HG02759 (cell line): Measurements from ENCODE around the gene KPNA4.
"Not testable (repeated sequence)": the region's sequence is repeated elsewhere in the genome, so short reads cannot be mapped to it uniquely, and the experiment has no call there.

Experiments
- ATAC-seq: cut with Tn5 transposase; IDR thresholded peaks from one replicate; pipeline ENCODE4 v1.9.1; 2021; ENCODE audit warnings: mild to moderate bottlenecking, moderate library complexity; ENCODE audit not compliant: unreplicated experiment

The KPNA4 gene

GRCh38 chr3:160565442-160566403, at the start of gene KPNA4:
TSS of gene KPNA4 (minus strand) at chr3:160565571. CDS start at chr3:160565282, 289 bp downstream.
- peak; percentile 89 for ATAC-seq

GRCh38 chr3:160613661-160614060, 48.3 kb upstream of the KPNA4 start:
- no peak for ATAC-seq

DNA sequence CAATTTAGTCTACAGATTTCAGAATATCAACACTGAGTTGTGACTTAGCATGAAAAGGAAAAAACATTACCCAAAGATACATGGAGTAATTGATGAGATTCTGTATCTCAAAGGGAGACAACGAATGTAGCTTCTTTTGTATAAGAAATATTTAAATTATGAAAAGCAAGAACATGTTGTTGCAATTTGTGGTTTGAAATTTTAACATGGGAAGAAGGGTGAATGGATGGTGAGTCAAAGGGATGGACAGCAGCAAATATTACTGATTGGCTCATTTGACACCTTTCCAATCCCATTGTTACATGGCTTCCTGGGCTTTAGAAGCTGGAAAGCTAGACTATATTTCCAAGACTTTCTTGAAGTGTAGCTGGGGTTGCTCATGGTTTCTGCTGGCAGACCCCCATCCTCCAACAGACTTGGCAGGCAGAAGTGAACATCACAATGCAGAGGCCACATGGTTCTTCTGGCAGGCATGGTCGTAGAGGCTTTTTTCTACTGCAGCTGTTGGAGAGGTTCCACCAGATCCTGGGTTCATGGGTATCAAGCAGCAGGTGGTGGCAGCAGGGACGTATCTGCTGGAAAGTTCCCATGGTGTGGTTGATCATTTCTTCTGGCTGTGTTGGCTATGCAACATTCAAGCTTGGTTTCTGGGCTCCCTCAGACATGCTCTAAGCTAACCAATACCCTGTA, 47.2 kb upstream of the KPNA4 start:
- no peak for ATAC-seq

DNA sequence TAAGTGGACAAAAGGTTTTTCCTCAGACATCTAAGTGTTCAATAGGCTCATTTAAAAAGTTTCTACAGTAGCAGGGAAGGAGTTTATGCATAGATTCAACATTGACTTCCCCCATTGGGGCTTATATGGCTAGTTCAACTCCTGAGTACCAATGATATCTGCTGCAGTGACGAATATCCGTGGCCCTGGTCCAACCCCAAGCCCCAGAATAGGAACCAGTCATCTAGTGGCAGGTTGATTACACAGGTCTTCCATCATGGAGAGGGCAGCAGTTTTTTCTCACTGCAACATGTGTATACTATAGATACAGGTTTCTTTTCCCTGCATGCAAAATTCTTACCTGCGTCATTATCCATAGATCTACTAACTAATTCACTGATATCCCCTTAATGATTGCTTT, 45.8 kb upstream of the KPNA4 start:
- ATAC-seq, result no peak

DNA sequence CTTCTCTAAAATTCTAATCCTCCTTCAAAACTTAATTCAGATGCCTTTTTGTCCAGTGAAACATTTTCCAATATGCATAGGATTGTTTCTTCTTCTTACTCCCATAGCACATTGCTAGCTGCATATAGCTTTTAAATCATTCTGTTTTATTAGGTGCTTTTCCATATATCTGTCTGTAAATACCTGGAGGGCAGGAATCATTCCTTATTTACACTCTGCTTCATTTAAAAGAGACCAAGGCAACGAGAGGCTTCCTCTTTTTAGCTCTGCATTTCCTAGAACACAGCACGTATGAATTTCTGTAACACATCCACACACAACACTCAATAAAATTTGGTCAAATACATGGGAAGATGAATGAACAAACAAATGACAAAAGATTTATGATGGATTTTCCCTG, 43.5 kb upstream of the KPNA4 start:
- ATAC-seq, result no peak

- ATAC-seq, result no peak
These were observed 42.5 kb upstream of the KPNA4 start for GRCh38 chr3:160607826-160608225.

GRCh38 chr3:160605315-160605714, 39.9 kb upstream of the KPNA4 start:
- no peak for ATAC-seq

- ATAC-seq, result not testable (repeated sequence)
These were observed 38.5 kb upstream of the KPNA4 start for GRCh38 chr3:160603845-160604244.

DNA sequence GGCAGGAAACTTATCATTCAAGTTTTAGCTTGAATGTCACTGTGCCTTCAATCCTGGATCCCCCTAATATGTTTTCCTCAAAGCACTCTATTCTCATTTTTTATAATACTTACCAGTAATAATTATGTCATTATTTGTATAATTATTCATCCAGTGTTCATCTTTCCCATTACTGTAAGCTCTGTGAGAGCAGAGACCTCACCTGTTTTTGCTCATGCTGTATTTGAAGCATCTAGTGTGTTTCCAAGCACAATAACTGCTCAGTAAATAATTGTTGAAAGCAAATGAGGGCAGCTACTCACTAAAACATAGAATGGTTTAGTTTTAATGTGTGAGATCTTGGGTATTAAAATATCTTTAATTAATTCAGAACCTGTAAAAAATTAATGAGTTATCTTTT, 36.9 kb upstream of the KPNA4 start:
- no peak for ATAC-seq

- ATAC-seq, result no peak
These were observed 35.9 kb upstream of the KPNA4 start for GRCh38 chr3:160601288-160601687.

GRCh38 chr3:160598865-160599264, 33.5 kb upstream of the KPNA4 start:
- no peak for ATAC-seq

GRCh38 chr3:160588023-160588422, 22.7 kb upstream of the KPNA4 start:
- ATAC-seq, result no peak

DNA sequence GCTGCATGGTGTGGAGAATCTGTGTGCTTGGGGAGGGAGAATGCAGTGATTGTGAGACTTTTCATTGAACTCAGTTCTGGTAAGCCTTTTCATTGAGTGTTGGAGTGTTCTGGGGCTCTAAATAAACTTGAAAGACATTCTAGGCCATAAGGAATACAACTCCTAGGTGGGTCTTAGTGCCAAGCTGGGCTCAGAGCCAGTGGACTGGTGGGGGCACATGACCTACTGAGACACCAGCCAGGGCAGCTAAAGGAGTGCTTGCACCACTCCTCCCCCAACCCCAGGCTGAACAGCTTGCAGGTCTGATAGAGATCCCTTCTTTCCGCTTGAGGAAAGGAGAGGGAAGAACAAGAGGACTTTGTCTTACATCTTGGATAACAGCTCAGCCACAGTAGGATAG, 21.7 kb upstream of the KPNA4 start:
- no peak for ATAC-seq

- ATAC-seq, result no peak
These were observed 21.3 kb upstream of the KPNA4 start for GRCh38 chr3:160586679-160587078.

DNA sequence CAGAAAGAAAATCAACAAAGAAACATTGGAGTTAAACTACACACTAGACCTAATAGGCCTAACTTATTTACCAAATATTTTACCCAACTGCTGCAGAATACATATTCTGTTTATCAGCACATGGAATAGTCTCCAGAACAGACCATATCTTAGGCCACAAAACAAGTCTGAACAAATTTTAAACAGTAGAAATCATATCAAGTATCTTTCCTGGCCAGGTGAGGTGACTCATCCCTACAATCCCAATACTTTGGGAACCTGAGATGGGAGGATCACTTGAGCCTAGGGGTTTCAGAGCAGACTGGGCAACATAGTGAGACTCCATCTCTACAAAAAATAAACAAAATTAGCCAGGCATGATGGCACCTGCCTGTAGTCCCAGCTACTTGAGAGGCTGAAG, 18.1 kb upstream of the KPNA4 start:
- ATAC-seq, result no peak

- no peak for ATAC-seq
These were observed 15.6 kb upstream of the KPNA4 start for GRCh38 chr3:160580938-160581337.

GRCh38 chr3:160577556-160578195, 12.3 kb upstream of the KPNA4 start:
- no peak for ATAC-seq

GRCh38 chr3:160577093-160577492, 11.7 kb upstream of the KPNA4 start:
- no peak for ATAC-seq

DNA sequence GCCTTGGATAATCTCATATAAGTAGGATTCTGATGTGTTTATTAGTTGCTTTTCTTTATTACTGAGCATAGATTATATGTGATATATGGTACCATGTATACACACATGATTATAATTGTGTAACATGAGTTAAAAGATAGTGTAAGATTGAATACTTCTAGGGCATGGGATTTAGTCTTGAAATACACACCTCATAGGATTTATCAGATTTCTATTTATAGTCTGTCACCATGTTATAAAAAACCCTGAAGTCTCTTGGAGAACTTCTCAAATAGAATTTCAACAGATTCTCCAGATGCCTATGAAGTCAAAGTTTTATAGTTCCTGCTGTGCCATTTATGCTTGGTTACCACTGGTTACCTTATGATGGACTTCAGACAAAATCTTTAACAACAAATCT, 11.2 kb upstream of the KPNA4 start:
- ATAC-seq, result no peak

DNA sequence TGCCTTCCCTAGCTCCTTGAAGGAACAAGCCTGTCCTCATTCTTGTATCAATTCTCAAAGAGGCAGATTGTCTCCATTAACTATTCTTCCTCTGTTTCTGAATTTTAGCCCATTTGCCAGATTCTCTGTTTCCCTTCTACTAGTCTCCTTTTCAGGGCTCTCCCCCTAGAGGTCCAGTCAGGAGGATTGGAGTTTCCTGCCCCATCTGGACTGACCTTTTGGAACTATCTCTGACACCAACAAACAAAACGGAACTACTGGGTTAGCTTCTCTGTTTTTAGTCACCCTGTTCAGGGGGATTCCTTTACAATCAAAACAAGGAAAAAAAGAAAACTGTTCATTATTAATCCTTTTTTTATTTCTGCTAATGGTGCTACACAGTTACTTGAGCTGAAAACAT, 10.2 kb upstream of the KPNA4 start:
- no peak for ATAC-seq

DNA sequence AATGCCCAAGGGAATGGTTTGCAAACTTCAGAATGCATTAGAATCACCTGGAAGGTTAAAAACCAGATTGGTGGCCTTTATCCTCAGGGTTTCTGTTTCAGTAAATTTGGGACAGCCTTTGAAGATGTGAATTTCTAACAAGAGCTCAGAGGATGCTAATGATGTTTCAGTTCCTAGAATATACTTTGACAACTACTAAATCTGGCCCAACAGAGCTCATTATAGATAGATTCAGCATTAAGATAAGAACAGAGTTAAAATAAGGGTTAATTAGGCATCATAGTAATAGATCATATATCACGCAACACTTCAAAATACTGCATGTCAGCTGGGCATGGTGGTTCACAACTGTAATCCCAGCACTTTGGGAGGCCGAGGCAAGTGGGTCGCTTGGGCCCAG, 9.3 kb upstream of the KPNA4 start:
- no peak for ATAC-seq
